Fibroblast of villous mesenchyme (primary cell): ENCODE results near the gene NEGR1. TPM values are rescaled to one million over a fixed set of nuclear protein-coding genes. Genes with fewer than 3 reads are reported as not detected.

Source experiments
- DNase-seq: peaks from one replicate; pipeline ENCODE4 v3.0.0-alpha.2; 2010; ENCODE audit warnings: low read depth
- H3K4me3 ChIP-seq: 2 replicates; pipeline ENCODE4 v1.5.1; 2011; ENCODE audit warnings: low read depth, mild to moderate bottlenecking, low read length
- total RNA-seq: library from RNA; depleted of rRNA; stranded (reverse); fragments of >200 nt; gene quantifications from 2 replicates; pipeline ENCODE4 v1.2.3, GENCODE V29; 2012
- TF ChIP-seq, protein P1 (sequence below): IDR thresholded peaks from 2 replicates; pipeline ENCODE4 v1.5.1; 2012; ENCODE audit warnings: low read depth, mild to moderate bottlenecking, low read length; ENCODE audit not compliant: insufficient read depth

NEGR1 gene
- total RNA-seq, 1 donor, result 13.8 TPM

DNA sequence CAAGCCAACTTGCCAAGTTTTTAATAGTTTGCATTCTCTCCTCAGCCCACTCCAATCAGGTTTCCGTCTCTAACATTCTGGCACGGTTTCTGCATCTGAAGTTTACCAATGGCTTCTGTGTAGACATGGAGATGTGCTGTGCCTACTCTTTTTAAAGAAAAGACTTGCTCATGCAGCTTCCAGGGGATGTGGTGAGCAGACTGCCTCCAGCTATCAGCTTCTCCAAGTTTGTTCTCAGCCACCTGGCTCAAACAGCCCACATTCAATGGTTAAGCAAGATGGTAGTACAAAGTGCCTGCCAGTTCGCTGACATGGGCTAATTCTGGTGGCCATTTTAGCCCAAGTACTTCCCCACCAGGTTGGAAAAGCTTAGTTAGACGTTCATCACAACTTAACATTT, 465.3 kb downstream of the NEGR1 start:
- TF ChIP-seq, protein P1, sequence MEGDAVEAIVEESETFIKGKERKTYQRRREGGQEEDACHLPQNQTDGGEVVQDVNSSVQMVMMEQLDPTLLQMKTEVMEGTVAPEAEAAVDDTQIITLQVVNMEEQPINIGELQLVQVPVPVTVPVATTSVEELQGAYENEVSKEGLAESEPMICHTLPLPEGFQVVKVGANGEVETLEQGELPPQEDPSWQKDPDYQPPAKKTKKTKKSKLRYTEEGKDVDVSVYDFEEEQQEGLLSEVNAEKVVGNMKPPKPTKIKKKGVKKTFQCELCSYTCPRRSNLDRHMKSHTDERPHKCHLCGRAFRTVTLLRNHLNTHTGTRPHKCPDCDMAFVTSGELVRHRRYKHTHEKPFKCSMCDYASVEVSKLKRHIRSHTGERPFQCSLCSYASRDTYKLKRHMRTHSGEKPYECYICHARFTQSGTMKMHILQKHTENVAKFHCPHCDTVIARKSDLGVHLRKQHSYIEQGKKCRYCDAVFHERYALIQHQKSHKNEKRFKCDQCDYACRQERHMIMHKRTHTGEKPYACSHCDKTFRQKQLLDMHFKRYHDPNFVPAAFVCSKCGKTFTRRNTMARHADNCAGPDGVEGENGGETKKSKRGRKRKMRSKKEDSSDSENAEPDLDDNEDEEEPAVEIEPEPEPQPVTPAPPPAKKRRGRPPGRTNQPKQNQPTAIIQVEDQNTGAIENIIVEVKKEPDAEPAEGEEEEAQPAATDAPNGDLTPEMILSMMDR, result no peak
- DNase-seq, result no peak
- H3K4me3 ChIP-seq, result no peak overlapping the region

GRCh38 chr1:71809085-71809484, 473.3 kb downstream of the NEGR1 start:
- TF ChIP-seq, protein P1, result no peak
- no peak for DNase-seq
- no peak overlapping the region for H3K4me3 ChIP-seq

GRCh38 chr1:71804140-71804539, 478.2 kb downstream of the NEGR1 start:
- TF ChIP-seq, protein P1, result no peak
- DNase-seq, result no peak
- no peak overlapping the region for H3K4me3 ChIP-seq

GRCh38 chr1:71796006-71796405, 486.3 kb downstream of the NEGR1 start:
- TF ChIP-seq, protein P1, result no peak
- no peak for DNase-seq
- no peak overlapping the region for H3K4me3 ChIP-seq

- H3K4me3 ChIP-seq, result no peak overlapping the region
- DNase-seq, result no peak
- TF ChIP-seq, protein P1, result no peak
Observed at GRCh38 chr1:71792264-71792663, 490.1 kb downstream of the NEGR1 start.

DNA sequence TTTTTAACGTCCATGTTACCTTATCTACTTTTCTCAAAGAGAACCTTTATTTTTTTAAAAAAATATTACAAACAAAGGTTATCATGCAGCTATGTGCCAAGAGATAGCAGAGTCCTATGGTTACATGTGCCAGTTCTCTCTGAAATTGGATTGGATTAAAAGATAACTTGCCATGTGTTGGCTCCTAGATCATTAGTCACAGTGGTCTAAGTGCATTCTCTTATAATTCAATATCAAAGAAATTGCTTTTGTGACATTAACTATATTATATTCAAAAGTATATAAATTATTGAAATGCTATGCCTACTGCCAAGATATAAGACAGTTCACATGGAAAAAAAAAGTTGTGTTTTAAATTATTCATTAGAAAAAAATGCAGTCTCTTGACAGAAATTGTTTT, 494.2 kb downstream of the NEGR1 start:
- H3K4me3 ChIP-seq, result no peak overlapping the region
- DNase-seq, result no peak
- TF ChIP-seq, protein P1, result no peak

DNA sequence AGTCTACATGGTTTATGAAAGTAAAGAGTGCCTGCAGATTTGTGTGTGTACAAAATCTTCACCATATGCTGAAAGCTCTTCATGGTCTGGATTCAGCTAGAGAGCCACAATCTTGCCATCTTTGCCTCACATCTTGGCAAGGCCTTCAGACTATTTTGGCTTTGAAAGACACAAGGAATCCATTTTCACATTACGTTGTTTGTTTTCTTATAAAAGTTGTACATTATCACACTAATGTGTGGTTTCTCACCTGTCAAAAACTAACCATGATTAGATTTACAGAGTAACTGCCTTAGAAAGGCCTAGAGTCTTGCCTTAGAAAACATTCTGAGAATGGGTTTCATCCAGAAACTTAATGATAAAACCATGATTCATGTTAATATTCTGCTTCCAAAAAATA, 494.6 kb downstream of the NEGR1 start:
- no peak overlapping the region for H3K4me3 ChIP-seq
- no peak for DNase-seq
- TF ChIP-seq, protein P1, result no peak
